MG63 (cell line): ENCODE measurements around the gene RNGTT. TPM values are rescaled to one million over a fixed set of nuclear protein-coding genes. Genes with fewer than 3 reads are reported as not detected.
A peak's percentile ranks its signal among the peaks of the same experiment; 100 is the strongest.

Experiments used
- DNase-seq: peaks from one replicate; pipeline ENCODE4 v3.0.0-alpha.2; 2020
- H3K27me3 ChIP-seq: fragments of 250-450 bp; sonication (Bioruptor Pico); 2 replicates; pipeline ENCODE4 v1.5.1; 2020; ENCODE audit warnings: mild to moderate bottlenecking, moderate library complexity
- H3K36me3 ChIP-seq: fragments of 250-450 bp; sonication (Bioruptor Pico); 2 replicates; pipeline ENCODE4 v1.5.1; 2020; ENCODE audit warnings: mild to moderate bottlenecking, moderate library complexity
- H3K4me3 ChIP-seq: fragments of 250-450 bp; sonication (Bioruptor Pico); 2 replicates; pipeline ENCODE4 v1.5.1; 2020; ENCODE audit warnings: mild to moderate bottlenecking, moderate library complexity
- H3K9me3 ChIP-seq: fragments of 250-450 bp; sonication (Bioruptor Pico); 2 replicates; pipeline ENCODE4 v1.5.1; 2020; ENCODE audit warnings: mild to moderate bottlenecking, moderate library complexity
- total RNA-seq: library from RNA; depleted of rRNA; stranded (reverse); fragments of >200 nt; shearing (Covaris generic); gene quantifications from 2 replicates; pipeline ENCODE4 v1.2.3, GENCODE V29; 2014; ENCODE audit warnings: low replicate concordance; rRNA removed

The RNGTT gene
- total RNA-seq, 1 experiment from 2014 or later: 28.4 TPM

DNA sequence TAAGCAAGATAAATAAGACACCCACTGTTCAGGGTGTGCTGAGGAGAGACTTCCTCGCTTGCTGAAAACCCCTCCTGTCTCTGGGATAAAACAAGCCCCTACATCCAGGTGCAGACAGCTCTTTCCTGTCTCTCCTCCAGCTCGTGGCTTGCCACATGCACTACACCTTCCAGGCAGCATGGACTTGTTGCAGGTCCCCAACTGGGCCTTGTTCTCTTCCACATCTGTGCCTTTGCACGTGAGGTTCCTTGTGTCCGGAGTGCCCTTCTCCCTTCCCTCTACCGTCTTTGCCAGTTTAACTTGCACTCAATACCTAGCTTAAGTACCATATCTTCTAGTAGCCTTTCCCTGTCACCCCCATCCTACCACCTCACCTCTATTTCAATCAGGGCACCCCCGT lies 397.6 kb downstream of the RNGTT start:
- Histone ChIP-seq H3K4me3 (no peak overlapping the region), H3K27me3 (no peaks in the 10 kb centered on the region), H3K9me3 (no peaks in the 10 kb centered on the region), H3K36me3 (no peaks in the 10 kb centered on the region)
- no peak for DNase-seq

DNA sequence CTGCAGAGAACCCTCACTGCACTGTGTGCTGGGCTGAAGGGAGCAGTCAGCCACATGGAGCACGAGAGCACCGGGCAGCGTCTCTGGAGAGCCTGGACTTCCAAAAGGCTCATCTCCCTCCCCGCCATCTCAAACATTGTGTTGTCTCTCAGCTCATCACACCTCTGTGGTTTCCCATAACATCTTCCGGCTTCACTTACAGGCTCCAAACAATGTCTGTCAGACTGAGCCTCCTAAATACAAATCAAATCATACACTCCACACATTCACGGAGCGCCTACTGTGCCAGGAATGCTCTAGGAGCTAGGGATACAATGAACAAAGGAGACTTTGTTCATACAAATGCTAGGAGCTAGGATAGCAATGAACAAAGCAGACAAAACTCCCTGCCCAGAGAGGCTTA lies 398.0 kb downstream of the RNGTT start:
- Histone ChIP-seq H3K9me3 (no peaks in the 10 kb centered on the region), H3K36me3 (no peaks in the 10 kb centered on the region), H3K27me3 (no peaks in the 10 kb centered on the region), H3K4me3 (no peak overlapping the region)
- no peak for DNase-seq

DNA sequence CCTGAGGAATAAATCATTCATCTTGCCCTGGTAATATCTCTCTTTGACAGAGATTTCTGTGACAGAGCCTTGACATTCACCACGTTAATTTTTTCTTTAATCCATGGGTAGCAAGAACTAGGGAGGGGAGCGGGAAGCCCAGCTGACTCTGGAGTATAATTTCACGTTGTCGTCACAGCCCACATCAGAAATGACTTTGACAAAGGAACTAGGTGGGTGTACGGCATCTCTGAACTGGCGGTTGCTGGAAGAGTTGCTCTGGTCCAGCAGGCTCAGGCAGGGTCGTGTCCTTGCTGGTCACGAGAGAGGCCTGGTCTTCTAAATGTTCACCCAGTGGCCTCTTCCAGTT lies 400.2 kb downstream of the RNGTT start:
- no peak overlapping the region for H3K4me3 ChIP-seq
- H3K36me3 ChIP-seq: no peaks in the 10 kb centered on the region
- no peak for DNase-seq
- no peaks in the 10 kb centered on the region for H3K27me3 ChIP-seq
- no peaks in the 10 kb centered on the region for H3K9me3 ChIP-seq

DNA sequence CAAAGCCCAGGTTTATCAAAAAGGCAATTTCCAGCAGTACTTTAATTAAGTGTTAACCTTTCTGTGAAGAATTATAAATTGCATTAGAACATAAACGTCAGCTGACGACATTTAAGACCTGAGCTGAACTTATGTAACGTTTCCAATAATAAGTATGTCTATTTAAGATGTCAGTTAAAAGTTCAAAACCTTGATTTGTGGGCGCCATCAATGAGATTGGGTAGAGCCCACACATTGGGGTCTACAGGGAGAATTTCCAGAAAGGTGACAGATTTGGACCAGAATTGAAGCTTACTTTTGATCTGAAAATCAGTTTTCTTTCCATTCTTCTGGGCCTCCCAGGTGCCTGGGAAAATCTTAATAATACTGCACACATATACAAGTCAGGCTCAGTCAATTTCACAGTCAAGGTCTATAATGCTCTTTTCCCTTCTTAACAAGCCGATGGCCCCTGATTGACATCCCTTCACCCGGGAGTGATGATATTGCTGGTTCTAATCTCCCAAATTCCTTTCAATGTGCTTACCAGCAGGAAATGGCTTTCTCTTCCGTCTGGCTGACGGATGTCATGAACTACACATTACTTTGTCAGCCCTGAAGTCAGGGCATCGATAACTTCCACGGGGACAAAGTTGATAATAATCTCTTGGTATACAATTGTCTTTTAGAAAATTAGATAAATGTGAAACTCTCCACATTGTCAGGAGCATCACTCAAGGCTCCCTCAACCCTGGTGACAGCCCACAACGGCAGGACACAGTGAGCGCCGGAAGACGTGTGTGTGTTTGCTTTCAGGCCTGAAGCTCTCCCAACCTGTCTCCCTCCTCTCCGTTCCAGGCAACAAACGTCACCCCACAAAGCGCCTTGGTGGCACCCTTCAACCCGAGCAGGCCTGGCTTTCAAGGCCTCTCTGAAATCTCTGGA lies 400.8 kb downstream of the RNGTT start:
- Histone ChIP-seq H3K36me3 (no peaks in the 10 kb centered on the region), H3K27me3 (no peaks in the 10 kb centered on the region), H3K4me3 (no peak overlapping the region), H3K9me3 (no peaks in the 10 kb centered on the region)
- DNase-seq: no peak

GRCh38 chr6:88561954-88562315 lies 401.5 kb downstream of the RNGTT start:
- H3K27me3 ChIP-seq: no peaks in the 10 kb centered on the region
- no peaks in the 10 kb centered on the region for H3K9me3 ChIP-seq
- H3K36me3 ChIP-seq: no peaks in the 10 kb centered on the region
- peak; percentile 27 for DNase-seq
- no peak overlapping the region for H3K4me3 ChIP-seq

GRCh38 chr6:88561034-88561953 lies 402.1 kb downstream of the RNGTT start:
- DNase-seq: peak; percentile 14
- no peaks in the 10 kb centered on the region for H3K36me3 ChIP-seq
- no peaks in the 10 kb centered on the region for H3K27me3 ChIP-seq
- no peaks in the 10 kb centered on the region for H3K9me3 ChIP-seq
- no peak overlapping the region for H3K4me3 ChIP-seq

Other genes with a start within 250 kb of the RNGTT start
- gene PNRC1, start 117.1 kb upstream of the RNGTT start, total RNA-seq: 16.6 and 17.0 TPM in 2 replicates
- gene SRSF12, start 154.5 kb upstream of the RNGTT start, total RNA-seq: 0.46 TPM in 1 of 2 replicates, not detected in the other
- gene PM20D2, start 182.4 kb upstream of the RNGTT start, total RNA-seq: 21.6 and 34.5 TPM in 2 replicates